Loucy (cell line): ENCODE results near the gene TEAD1.

Experiments
- H2AFZ ChIP-seq: fragments of 200-600 bp; sonication (generic); 2 replicates; pipeline ENCODE4 v1.6.0; 2016; ENCODE audit warnings: antibody characterized with exemption, mild to moderate bottlenecking, low read length, moderate library complexity
- H3F3A ChIP-seq: fragments of 200-600 bp; 2 replicates; pipeline ENCODE4 v1.6.0; 2016; ENCODE audit warnings: antibody characterized with exemption, low read depth, mild to moderate bottlenecking
- H3K27me3 ChIP-seq: fragments of 200-600 bp; sonication (generic); 2 replicates; pipeline ENCODE4 v1.6.1; 2014; ENCODE audit warnings: low read length, mild to moderate bottlenecking; ENCODE audit not compliant: insufficient read depth, poor library complexity, severe bottlenecking
- H3K36me3 ChIP-seq: fragments of 200-600 bp; sonication (generic); 2 replicates; pipeline ENCODE4 v1.6.1; 2016; ENCODE audit warnings: low read length; ENCODE audit not compliant: insufficient read depth
- H3K4me1 ChIP-seq: fragments of 200-600 bp; sonication (generic); 2 replicates; pipeline ENCODE4 v1.5.1; 2014; ENCODE audit warnings: low read length, mild to moderate bottlenecking; ENCODE audit not compliant: insufficient read depth, poor library complexity, severe bottlenecking
- H3K4me2 ChIP-seq: fragments of 200-600 bp; sonication (generic); 2 replicates; pipeline ENCODE4 v1.6.0; 2014; ENCODE audit warnings: antibody characterized with exemption, low read length, low read depth, mild to moderate bottlenecking; ENCODE audit not compliant: poor library complexity, severe bottlenecking
- H3K4me3 ChIP-seq: fragments of 200-600 bp; sonication (generic); 2 replicates; pipeline ENCODE4 v1.5.1; 2014; ENCODE audit warnings: low read length, mild to moderate bottlenecking, mixed read lengths; ENCODE audit not compliant: poor library complexity, severe bottlenecking
- H3K79me2 ChIP-seq: fragments of 200-600 bp; sonication (generic); 2 replicates; pipeline ENCODE4 v1.6.1; 2014; ENCODE audit warnings: low read length; ENCODE audit not compliant: insufficient read depth
- H3K9ac ChIP-seq: fragments of 200-600 bp; sonication (generic); 2 replicates; pipeline ENCODE4 v1.6.0; 2014; ENCODE audit warnings: mild to moderate bottlenecking, low read depth, low read length, moderate library complexity; ENCODE audit not compliant: poor library complexity, severe bottlenecking
- H3K9me2 ChIP-seq: fragments of 200-600 bp; sonication (generic); replicated peaks from 2 replicates; pipeline ENCODE4 v1.6.1; 2016; ENCODE audit warnings: low read depth, low read length, mixed read lengths
- H3K9me3 ChIP-seq: fragments of 200-600 bp; sonication (generic); 2 replicates; pipeline ENCODE4 v1.6.1; 2014; ENCODE audit warnings: mild to moderate bottlenecking, antibody characterized with exemption, low read length, low read depth; ENCODE audit not compliant: insufficient read depth
- H4K20me1 ChIP-seq: fragments of 200-600 bp; sonication (generic); 2 replicates; pipeline ENCODE4 v1.6.0; 2014; ENCODE audit warnings: antibody characterized with exemption, low read length, mild to moderate bottlenecking; ENCODE audit not compliant: insufficient read depth, poor library complexity, severe bottlenecking
- EZH2phosphoT487 ChIP-seq: fragments of 200-600 bp; IDR thresholded peaks from 2 replicates; pipeline ENCODE4 v1.6.1; 2018; ENCODE audit warnings: antibody characterized with exemption, mild to moderate bottlenecking, moderate library complexity, borderline replicate concordance
- TF ChIP-seq, protein P1 (sequence below): fragments of 200-600 bp; sonication (generic); conservative IDR thresholded peaks from 2 replicates; pipeline ENCODE4 v1.5.1; 2014; ENCODE audit warnings: mild to moderate bottlenecking, antibody characterized with exemption, low read length

Gene TEAD1

GRCh38 chr11:12826441-12826840 lies 152.2 kb downstream of the TEAD1 start:
- peaks cover 26% of the 10 kb centered on the region for H3K4me1 ChIP-seq
- no peaks in the 10 kb centered on the region for H3K36me3 ChIP-seq
- no peak overlapping the region for H3K4me3 ChIP-seq
- H3K79me2 ChIP-seq = no peaks in the 10 kb centered on the region
- peaks cover 22% of the 10 kb centered on the region for H3K27me3 ChIP-seq
- no peak overlapping the region for H2AFZ ChIP-seq
- TF ChIP-seq, protein P1, sequence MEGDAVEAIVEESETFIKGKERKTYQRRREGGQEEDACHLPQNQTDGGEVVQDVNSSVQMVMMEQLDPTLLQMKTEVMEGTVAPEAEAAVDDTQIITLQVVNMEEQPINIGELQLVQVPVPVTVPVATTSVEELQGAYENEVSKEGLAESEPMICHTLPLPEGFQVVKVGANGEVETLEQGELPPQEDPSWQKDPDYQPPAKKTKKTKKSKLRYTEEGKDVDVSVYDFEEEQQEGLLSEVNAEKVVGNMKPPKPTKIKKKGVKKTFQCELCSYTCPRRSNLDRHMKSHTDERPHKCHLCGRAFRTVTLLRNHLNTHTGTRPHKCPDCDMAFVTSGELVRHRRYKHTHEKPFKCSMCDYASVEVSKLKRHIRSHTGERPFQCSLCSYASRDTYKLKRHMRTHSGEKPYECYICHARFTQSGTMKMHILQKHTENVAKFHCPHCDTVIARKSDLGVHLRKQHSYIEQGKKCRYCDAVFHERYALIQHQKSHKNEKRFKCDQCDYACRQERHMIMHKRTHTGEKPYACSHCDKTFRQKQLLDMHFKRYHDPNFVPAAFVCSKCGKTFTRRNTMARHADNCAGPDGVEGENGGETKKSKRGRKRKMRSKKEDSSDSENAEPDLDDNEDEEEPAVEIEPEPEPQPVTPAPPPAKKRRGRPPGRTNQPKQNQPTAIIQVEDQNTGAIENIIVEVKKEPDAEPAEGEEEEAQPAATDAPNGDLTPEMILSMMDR = no peak
- no peak for TF ChIP-seq EZH2phosphoT487
- H4K20me1 ChIP-seq = no peaks in the 10 kb centered on the region
- H3K9ac ChIP-seq = no peak overlapping the region
- H3F3A ChIP-seq = no peaks in the 10 kb centered on the region
- no peaks in the 10 kb centered on the region for H3K9me2 ChIP-seq
- no peak overlapping the region for H3K4me2 ChIP-seq
- H3K9me3 ChIP-seq = no peaks in the 10 kb centered on the region

DNA sequence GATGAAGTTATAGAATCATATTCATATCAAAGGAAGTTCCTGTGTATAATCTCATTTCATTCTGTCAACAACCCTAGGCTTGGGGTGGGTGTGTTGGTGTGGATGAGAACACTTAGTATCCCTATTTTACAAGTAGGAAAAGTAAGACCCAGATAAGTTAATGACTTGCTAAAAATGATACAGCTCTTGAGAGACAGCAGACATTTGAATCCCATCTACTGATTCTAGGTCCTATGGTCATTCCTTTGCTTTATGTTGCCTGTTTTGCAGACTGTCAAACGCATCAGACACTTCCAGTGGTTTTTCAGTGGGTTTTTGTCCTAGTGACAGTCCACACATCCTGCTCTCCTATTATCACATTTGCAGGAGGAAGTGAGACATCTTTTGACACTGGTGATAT lies 153.1 kb downstream of the TEAD1 start:
- Histone ChIP-seq H4K20me1 (no peaks in the 10 kb centered on the region), H3F3A (no peaks in the 10 kb centered on the region), H3K79me2 (no peaks in the 10 kb centered on the region), H3K9me3 (no peaks in the 10 kb centered on the region), H3K27me3 (peaks cover 22% of the 10 kb centered on the region), H2AFZ (peak overlapping the region; percentile 88), H3K4me3 (peak overlapping the region; percentile 77), H3K4me2 (peak overlapping the region; percentile 78), H3K36me3 (no peaks in the 10 kb centered on the region), H3K9me2 (no peaks in the 10 kb centered on the region), H3K4me1 (peaks cover 26% of the 10 kb centered on the region), H3K9ac (peak overlapping the region; percentile 74)
- TF ChIP-seq EZH2phosphoT487 = no peak
- TF ChIP-seq, protein P1 = no peak

DNA sequence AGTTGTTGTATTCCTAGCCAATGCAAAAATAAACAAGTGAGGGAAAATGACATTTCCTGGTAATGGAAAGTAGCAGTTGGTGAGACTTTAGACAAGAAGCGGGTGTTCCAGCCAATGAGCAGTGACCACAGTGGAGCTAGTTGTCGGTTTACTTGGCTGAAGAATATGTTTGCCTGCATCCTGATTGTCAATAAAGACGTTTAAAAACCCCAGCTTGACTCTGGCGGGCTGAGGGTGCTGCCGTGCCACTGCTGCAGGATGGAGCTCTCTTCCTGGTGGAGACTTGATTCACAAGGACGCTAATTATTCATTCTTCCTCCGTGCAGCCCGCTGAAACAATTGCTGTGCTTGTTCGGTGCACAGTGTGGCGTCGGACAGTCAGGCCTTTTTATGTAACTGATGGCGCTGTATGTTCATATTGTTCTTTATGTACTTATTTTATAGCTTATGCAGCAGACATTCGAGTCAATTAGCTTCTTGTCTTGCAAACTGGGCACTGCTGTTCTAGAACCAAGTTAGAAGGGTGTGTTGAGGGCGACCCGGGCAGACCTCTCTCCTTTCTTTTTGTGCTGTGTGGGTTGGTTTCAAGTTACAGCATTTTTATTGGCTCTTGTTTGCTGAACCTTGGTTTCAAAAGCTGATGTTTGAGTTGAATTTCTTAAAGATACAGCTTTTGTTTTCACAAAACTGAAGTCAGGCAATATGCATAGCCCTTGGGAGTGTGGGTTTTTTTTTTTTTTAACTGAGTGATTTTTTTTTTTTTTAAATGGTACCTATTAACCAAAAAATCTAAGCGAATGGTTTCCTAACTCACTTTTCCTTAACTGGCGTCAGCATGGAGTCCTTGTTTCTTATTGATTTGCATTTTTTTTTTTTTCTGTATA lies 153.9 kb downstream of the TEAD1 start:
- Histone ChIP-seq H3K9me2 (no peaks in the 10 kb centered on the region), H3F3A (no peaks in the 10 kb centered on the region), H3K4me3 (peak overlapping the region; percentile 77), H3K4me2 (peak overlapping the region; percentile 78), H3K79me2 (no peaks in the 10 kb centered on the region), H2AFZ (peak overlapping the region; percentile 88), H3K27me3 (peaks cover 14% of the 10 kb centered on the region), H3K4me1 (peaks cover 26% of the 10 kb centered on the region), H3K36me3 (no peaks in the 10 kb centered on the region), H4K20me1 (no peaks in the 10 kb centered on the region), H3K9ac (peak overlapping the region; percentile 74), H3K9me3 (no peaks in the 10 kb centered on the region)
- TF ChIP-seq EZH2phosphoT487 = no peak
- TF ChIP-seq, protein P1 = no peak
